H1 (cell line): ENCODE data around the gene ISOC2. TPM values are rescaled to one million over a fixed set of nuclear protein-coding genes. Genes with fewer than 3 reads are reported as not detected.

Experiments used
- CBX5 ChIP-seq: fragments of 300-800, 300-1000 bp; sonication (generic); IDR thresholded peaks from 2 replicates; pipeline ENCODE4 v1.7.1; 2016; ENCODE audit warnings: antibody characterized with exemption, low read length, low read depth
- CHD7 ChIP-seq: fragments of 300-600 bp; sonication (generic); IDR thresholded peaks from 2 replicates; pipeline ENCODE4 v1.7.1; 2012; ENCODE audit warnings: low read length, moderate library complexity, mild to moderate bottlenecking, inconsistent platforms; ENCODE audit not compliant: insufficient replicate concordance
- E2F6 ChIP-seq: IDR thresholded peaks from 2 replicates; pipeline ENCODE4 v1.6.1; 2012; ENCODE audit warnings: inconsistent platforms
- KDM1A ChIP-seq: fragments of 200-600, 300-600 bp; sonication (generic); IDR thresholded peaks from 2 replicates; pipeline ENCODE4 v1.7.1; 2016; ENCODE audit warnings: mild to moderate bottlenecking, low read length, borderline replicate concordance
- KDM4A ChIP-seq: IDR thresholded peaks from one replicate; pipeline ENCODE4 v1.7.1; 2012; ENCODE audit warnings: low read depth, mild to moderate bottlenecking, moderate library complexity, low read length, inconsistent platforms; ENCODE audit not compliant: severe bottlenecking
- MAFK ChIP-seq: IDR thresholded peaks from 2 replicates; pipeline ENCODE4 v1.6.1; 2012; ENCODE audit warnings: low read depth, mild to moderate bottlenecking, improper control_type of control experiment, low read length
- POLR2AphosphoS5 ChIP-seq: IDR thresholded peaks from 2 replicates; pipeline ENCODE4 v1.6.1; 2011; ENCODE audit warnings: low read depth, low read length
- SP1 ChIP-seq: IDR thresholded peaks from 2 replicates; pipeline ENCODE4 v1.6.1; 2011; ENCODE audit warnings: low read depth, low read length
- SRF ChIP-seq: IDR thresholded peaks from 2 replicates; pipeline ENCODE4 v1.6.1; 2011; ENCODE audit warnings: mild to moderate bottlenecking, low read depth, low read length, moderate library complexity
- polyA plus RNA-seq, 7 experiments: library from polyadenylated mRNA; depleted of rRNA in 3 of 7; stranded (reverse) in 5 of 7; unstranded in 2 of 7; fragments of >200 nt in 5 of 7; fragments of 200-250 nt in 2 of 7; gene quantifications; 1 replicate in 5 of 7; 2 replicates in 1 of 7; 4 replicates in 1 of 7; pipeline versions ENCODE4 v1.2.1 to v1.2.3, GENCODE V29; 2011 to 2013; ENCODE audit warnings: missing spikeins in 2 of 7, mixed read lengths in 2 of 7
- total RNA-seq: library from RNA; stranded (reverse); fragmentation: NEBNext Ultra II Directional; extraction: Animal tissue kit (Norgen Biotek cat#: 25700); gene quantifications from 2 replicates; pipeline ENCODE4 v1.2.1, GENCODE V29; 2021

Gene ISOC2
- total and polyA plus RNA-seq, 2 of the 8 experiments (the other 6 are each of a cell fraction or from before 2014, with no cell fraction given), result 96.9 to 152 TPM

GRCh38 chr19:55407800-55408532, 53.5 kb downstream of the ISOC2 start (continued):
- TF ChIP-seq CHD7, result no peak
- no peak for TF ChIP-seq CBX5
- TF ChIP-seq KDM4A, result no peak
- 0 out of 2 replicates have a peak, but pooled peaks have one; percentile 6 for TF ChIP-seq SRF
- peak; percentile 92 for TF ChIP-seq E2F6
- TF ChIP-seq MAFK, result no peak
- peak; percentile 52; the same call in 1 of the 2 replicates for TF ChIP-seq KDM1A
- peak; percentile 98 for TF ChIP-seq POLR2AphosphoS5
- peak; percentile 92 for TF ChIP-seq SP1
